BLaER1 (cell line): ENCODE results near the gene CHST12.

Experiments
- H3K27ac ChIP-seq: shearing (Covaris generic); formaldehyde crosslinking; 2 replicates; pipeline ENCODE4 v1.8.1; 2022
- H3K27me3 ChIP-seq: shearing (Covaris generic); formaldehyde crosslinking; 2 replicates; pipeline ENCODE4 v1.8.1; 2022
- H3K36me3 ChIP-seq: shearing (Covaris generic); formaldehyde crosslinking; 2 replicates; pipeline ENCODE4 v1.8.1; 2022
- H3K4me1 ChIP-seq: shearing (Covaris generic); formaldehyde crosslinking; 2 replicates; pipeline ENCODE4 v1.8.1; 2022
- H3K4me2 ChIP-seq: shearing (Covaris generic); formaldehyde crosslinking; 2 replicates; pipeline ENCODE4 v1.8.1; 2022
- H3K4me3 ChIP-seq: shearing (Covaris generic); formaldehyde crosslinking; 2 replicates; pipeline ENCODE4 v1.8.1; 2022
- H3K9ac ChIP-seq: shearing (Covaris generic); formaldehyde crosslinking; 2 replicates; pipeline ENCODE4 v1.8.1; 2022
- H3K9me3 ChIP-seq: shearing (Covaris generic); formaldehyde crosslinking; 2 replicates; pipeline ENCODE4 v1.8.1; 2022
- H4K20me1 ChIP-seq: shearing (Covaris generic); formaldehyde crosslinking; 2 replicates; pipeline ENCODE4 v1.8.1; 2022
- Cebpa-rat ChIP-seq: shearing (Covaris generic); IDR thresholded peaks from 2 replicates; pipeline ENCODE4 v1.8.1; 2022

Gene CHST12

GRCh38 chr7:2403014-2403717 lies at the start of gene CHST12:
CHST12 (plus strand) TSS chr7:2403611; CDS start chr7:2432640, 29,029 bp downstream.
- Histone ChIP-seq H3K9ac (peak within 1 kb of the TSS; percentile 89), H3K27me3 (no peaks in the 10 kb centered on the region; the same call in 1 of the 2 replicates), H3K4me3 (peak within 1 kb of the TSS; percentile 86), H3K36me3 (no peaks in the 10 kb centered on the region), H4K20me1 (peaks cover 26% of the 10 kb centered on the region), H3K9me3 (no peaks in the 10 kb centered on the region), H3K4me2 (peak within 1 kb of the TSS; percentile 98), H3K27ac (peak within 1 kb of the TSS; percentile 88), H3K4me1 (peaks cover 87% of the 10 kb centered on the region)
- no peak for TF ChIP-seq Cebpa-rat

GRCh38 chr7:2353936-2354185 lies 49.5 kb upstream of the CHST12 start:
- H3K27me3 ChIP-seq, result no peaks in the 10 kb centered on the region
- peaks cover 42% of the 10 kb centered on the region for H3K4me1 ChIP-seq
- H3K9me3 ChIP-seq, result no peaks in the 10 kb centered on the region
- peak overlapping the region; percentile 99 for H3K27ac ChIP-seq
- peaks cover 25% of the 10 kb centered on the region for H3K36me3 ChIP-seq
- H3K4me2 ChIP-seq, result peak overlapping the region; percentile 83
- H3K4me3 ChIP-seq, result peak overlapping the region; percentile 99
- TF ChIP-seq Cebpa-rat, result no peak
- peak overlapping the region; percentile 100 for H3K9ac ChIP-seq
- peaks cover 41% of the 10 kb centered on the region for H4K20me1 ChIP-seq

GRCh38 chr7:2354186-2354938 lies 49.0 kb upstream of the CHST12 start, which contains the start of gene EIF3B:
EIF3B (plus strand) TSS chr7:2354827; CDS start chr7:2354922, 95 bp downstream.
- peak within 1 kb of the TSS; percentile 100 for H3K9ac ChIP-seq
- H4K20me1 ChIP-seq, result peaks cover 46% of the 10 kb centered on the region
- peaks cover 47% of the 10 kb centered on the region for H3K4me1 ChIP-seq
- H3K9me3 ChIP-seq, result no peaks in the 10 kb centered on the region
- no peak for TF ChIP-seq Cebpa-rat
- peaks cover 30% of the 10 kb centered on the region for H3K36me3 ChIP-seq
- H3K27me3 ChIP-seq, result no peaks in the 10 kb centered on the region
- peak within 1 kb of the TSS; percentile 99 for H3K27ac ChIP-seq
- H3K4me3 ChIP-seq, result peak within 1 kb of the TSS; percentile 99
- H3K4me2 ChIP-seq, result peak within 1 kb of the TSS; percentile 83

GRCh38 chr7:2354939-2355704 lies 48.3 kb upstream of the CHST12 start:
- Histone ChIP-seq H3K27me3 (no peaks in the 10 kb centered on the region), H3K9ac (peak overlapping the region; percentile 100), H3K4me2 (peak overlapping the region; percentile 83), H3K36me3 (peaks cover 37% of the 10 kb centered on the region), H3K27ac (peak overlapping the region; percentile 99), H3K4me3 (peak overlapping the region; percentile 99), H3K9me3 (no peaks in the 10 kb centered on the region), H3K4me1 (peaks cover 53% of the 10 kb centered on the region), H4K20me1 (peaks cover 53% of the 10 kb centered on the region)
- TF ChIP-seq Cebpa-rat, result no peak

- Histone ChIP-seq H3K27ac (peak overlapping the region; percentile 99), H3K4me1 (peaks cover 53% of the 10 kb centered on the region), H3K9me3 (no peaks in the 10 kb centered on the region), H3K4me2 (peak overlapping the region; percentile 83), H3K36me3 (peaks cover 43% of the 10 kb centered on the region), H3K9ac (peak overlapping the region; percentile 100), H3K4me3 (peak overlapping the region; percentile 99), H4K20me1 (peaks cover 59% of the 10 kb centered on the region), H3K27me3 (no peaks in the 10 kb centered on the region)
- TF ChIP-seq Cebpa-rat, result no peak
Observed at GRCh38 chr7:2355705-2356008, 47.8 kb upstream of the CHST12 start.

GRCh38 chr7:2357165-2357564 lies 46.2 kb upstream of the CHST12 start:
- Histone ChIP-seq H3K4me2 (peak overlapping the region; percentile 83), H3K27ac (no peak overlapping the region), H4K20me1 (peaks cover 74% of the 10 kb centered on the region), H3K4me1 (peaks cover 53% of the 10 kb centered on the region), H3K27me3 (no peaks in the 10 kb centered on the region), H3K36me3 (peaks cover 58% of the 10 kb centered on the region), H3K9ac (peak overlapping the region; percentile 100; the same call in 1 of the 2 replicates), H3K4me3 (peak overlapping the region; percentile 99; the same call in 1 of the 2 replicates), H3K9me3 (no peaks in the 10 kb centered on the region)
- 0 out of 2 replicates have a peak, but pooled peaks have one; percentile 35 for TF ChIP-seq Cebpa-rat

GRCh38 chr7:2357571-2357970 lies 45.8 kb upstream of the CHST12 start:
- Histone ChIP-seq H3K4me3 (no peak overlapping the region), H3K36me3 (peaks cover 62% of the 10 kb centered on the region), H3K27ac (no peak overlapping the region), H3K9me3 (no peaks in the 10 kb centered on the region), H3K27me3 (no peaks in the 10 kb centered on the region), H4K20me1 (peaks cover 78% of the 10 kb centered on the region), H3K9ac (peak overlapping the region; percentile 100; the same call in 1 of the 2 replicates), H3K4me1 (peaks cover 52% of the 10 kb centered on the region), H3K4me2 (peak overlapping the region; percentile 83)
- TF ChIP-seq Cebpa-rat, result 0 out of 2 replicates have a peak, but pooled peaks have one; percentile 2

GRCh38 chr7:2358968-2359527 lies 44.4 kb upstream of the CHST12 start:
- H3K4me3 ChIP-seq, result no peak overlapping the region
- peaks cover 77% of the 10 kb centered on the region for H3K36me3 ChIP-seq
- no peak overlapping the region for H3K27ac ChIP-seq
- H3K4me2 ChIP-seq, result no peak overlapping the region
- H3K27me3 ChIP-seq, result no peaks in the 10 kb centered on the region
- no peaks in the 10 kb centered on the region for H3K9me3 ChIP-seq
- H3K9ac ChIP-seq, result 0 out of 2 replicates have a peak overlapping the region, but pooled peaks have one; percentile 16
- TF ChIP-seq Cebpa-rat, result no peak
- H4K20me1 ChIP-seq, result peaks cover 93% of the 10 kb centered on the region
- peaks cover 40% of the 10 kb centered on the region for H3K4me1 ChIP-seq

- no peak for TF ChIP-seq Cebpa-rat
- Histone ChIP-seq H3K36me3 (peaks cover 82% of the 10 kb centered on the region), H3K27ac (no peak overlapping the region), H3K9ac (0 out of 2 replicates have a peak overlapping the region, but pooled peaks have one; percentile 16), H3K9me3 (no peaks in the 10 kb centered on the region), H4K20me1 (peaks cover 98% of the 10 kb centered on the region), H3K4me1 (peaks cover 40% of the 10 kb centered on the region), H3K4me3 (no peak overlapping the region), H3K27me3 (no peaks in the 10 kb centered on the region), H3K4me2 (no peak overlapping the region)
Observed at GRCh38 chr7:2359610-2360009, 43.8 kb upstream of the CHST12 start.
